Measurements from ENCODE around the gene NFATC3.

The NFATC3 gene

GRCh38 chr16:68179855-68180254 lies 94.7 kb downstream of the NFATC3 start:
- no peak for DNase-seq (ENCODE audit: low read depth in 3 of 3, low spot score in 1 of 3)

GRCh38 chr16:68183046-68183445 lies 97.9 kb downstream of the NFATC3 start:
- DNase-seq (ENCODE audit: low read depth in 3 of 3, low spot score in 1 of 3) = no peak

DNA sequence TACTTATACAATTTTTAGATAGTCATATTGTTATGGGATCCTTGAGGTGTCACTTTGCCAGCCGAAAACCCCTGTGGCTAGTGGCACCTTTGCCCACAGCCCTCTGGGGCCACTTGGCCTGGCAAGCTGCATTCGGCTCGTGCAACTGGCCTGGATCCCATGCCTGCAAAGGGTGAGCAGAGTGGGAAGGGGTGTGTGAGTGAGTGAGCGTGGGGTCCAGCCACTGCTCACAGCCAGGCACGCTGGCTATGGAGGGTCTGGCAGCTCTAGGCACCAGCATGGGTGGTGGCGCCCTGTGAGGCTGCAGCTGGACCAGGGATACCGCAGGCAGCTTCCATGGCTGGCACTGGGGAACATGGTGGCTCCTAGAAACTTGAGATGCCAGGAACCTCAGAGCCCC lies 101.7 kb downstream of the NFATC3 start:
- no peak for DNase-seq (ENCODE audit: low read depth in 3 of 3, low spot score in 1 of 3)

- DNase-seq (ENCODE audit: low read depth in 3 of 3, low spot score in 1 of 3) = no peak
Measured at GRCh38 chr16:68187505-68187904, 102.3 kb downstream of the NFATC3 start.

DNA sequence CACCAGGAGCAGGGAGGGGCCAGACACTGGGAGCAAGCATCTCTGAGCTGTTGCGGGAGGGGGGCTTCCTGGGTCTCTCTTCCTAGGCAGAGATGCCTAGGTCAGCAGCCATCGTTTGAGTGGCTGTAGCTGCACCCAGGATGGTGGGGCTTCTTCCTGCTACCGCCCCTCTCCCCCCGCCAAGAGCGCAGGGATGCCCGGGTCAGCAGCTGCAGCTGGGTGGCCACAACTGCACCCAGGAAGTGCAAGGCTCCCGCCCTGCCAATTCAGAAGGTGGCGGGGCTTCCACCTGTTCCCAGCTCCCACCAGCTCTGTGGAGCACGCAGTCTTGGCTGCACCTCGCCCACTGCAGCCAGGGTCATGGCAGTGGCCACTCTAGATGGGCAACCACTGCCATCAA lies 103.0 kb downstream of the NFATC3 start:
- no peak for DNase-seq (ENCODE audit: low read depth in 3 of 3, low spot score in 1 of 3)

DNA sequence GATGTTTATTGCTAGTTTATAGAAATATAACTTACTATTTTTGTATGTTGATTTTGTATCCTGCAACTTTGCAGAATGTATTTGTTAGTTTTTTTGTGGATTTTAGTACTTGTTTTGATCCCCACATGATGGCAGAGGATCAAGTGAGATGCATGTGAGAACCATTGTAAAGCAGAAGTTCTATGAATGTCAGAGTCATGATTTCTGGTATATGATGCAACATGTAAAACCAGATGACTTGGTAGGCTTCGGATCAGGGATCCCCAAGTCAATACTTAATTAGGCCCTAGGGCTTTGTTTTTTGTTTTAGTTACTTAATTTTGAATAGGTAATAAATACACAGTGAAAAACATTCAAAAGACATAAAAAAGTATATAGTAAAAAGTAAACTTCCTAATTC lies 104.9 kb downstream of the NFATC3 start:
- no peak for DNase-seq (ENCODE audit: low read depth in 3 of 3, low spot score in 1 of 3)

DNA sequence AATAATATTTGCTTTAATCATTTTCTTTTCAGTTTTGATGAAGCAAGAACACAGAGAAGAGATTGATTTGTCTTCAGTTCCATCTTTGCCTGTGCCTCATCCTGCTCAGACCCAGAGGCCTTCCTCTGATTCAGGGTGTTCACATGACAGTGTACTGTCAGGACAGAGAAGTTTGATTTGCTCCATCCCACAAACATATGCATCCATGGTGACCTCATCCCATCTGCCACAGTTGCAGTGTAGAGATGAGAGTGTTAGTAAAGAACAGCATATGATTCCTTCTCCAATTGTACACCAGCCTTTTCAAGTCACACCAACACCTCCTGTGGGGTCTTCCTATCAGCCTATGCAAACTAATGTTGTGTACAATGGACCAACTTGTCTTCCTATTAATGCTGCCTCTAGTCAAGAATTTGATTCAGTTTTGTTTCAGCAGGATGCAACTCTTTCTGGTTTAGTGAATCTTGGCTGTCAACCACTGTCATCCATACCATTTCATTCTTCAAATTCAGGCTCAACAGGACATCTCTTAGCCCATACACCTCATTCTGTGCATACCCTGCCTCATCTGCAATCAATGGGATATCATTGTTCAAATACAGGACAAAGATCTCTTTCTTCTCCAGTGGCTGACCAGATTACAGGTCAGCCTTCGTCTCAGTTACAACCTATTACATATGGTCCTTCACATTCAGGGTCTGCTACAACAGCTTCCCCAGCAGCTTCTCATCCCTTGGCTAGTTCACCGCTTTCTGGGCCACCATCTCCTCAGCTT lies 105.8 kb downstream of the NFATC3 start:
- DNase-seq (ENCODE audit: low read depth in 3 of 3, low spot score in 1 of 3) = no peak

DNA sequence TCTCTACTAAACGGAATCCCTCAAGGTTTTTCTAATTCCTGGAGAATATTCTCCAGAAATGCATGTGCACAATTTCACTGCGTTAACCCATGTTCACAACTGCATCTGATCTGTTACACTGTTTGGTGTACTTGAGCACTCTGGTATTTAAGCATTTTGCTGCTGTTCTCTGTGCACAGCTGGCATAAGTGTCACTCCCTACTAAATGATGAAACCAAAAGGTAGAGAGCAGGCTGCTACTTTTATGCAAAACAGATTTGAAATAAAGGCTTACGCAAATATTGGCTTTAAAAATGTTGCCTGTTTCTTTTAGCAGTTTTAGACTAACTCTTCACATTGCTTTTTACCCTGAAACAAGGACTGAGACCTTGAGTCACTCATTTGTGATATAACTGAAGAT lies 109.1 kb downstream of the NFATC3 start:
- DNase-seq (ENCODE audit: low read depth in 3 of 3, low spot score in 1 of 3) = no peak

DNA sequence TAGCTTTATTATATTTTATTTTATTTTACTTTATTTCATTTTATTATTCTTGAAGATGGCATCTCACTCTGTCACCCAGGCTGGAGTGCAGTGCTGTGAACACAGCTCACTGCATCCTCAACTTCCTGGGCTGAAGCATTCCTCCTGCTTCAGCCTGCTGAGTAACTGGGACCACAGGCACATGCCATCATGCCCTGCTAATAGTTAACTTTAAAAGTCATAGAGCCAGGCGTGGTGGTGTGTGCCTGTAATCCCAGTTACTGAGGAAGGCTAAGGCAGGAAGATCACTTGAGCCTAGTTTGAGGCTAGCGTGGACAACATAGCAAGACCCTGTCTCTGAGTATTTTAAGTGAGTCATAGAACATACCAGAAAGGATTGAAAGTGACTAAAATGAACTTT lies 112.1 kb downstream of the NFATC3 start:
- DNase-seq (ENCODE audit: low read depth in 3 of 3, low spot score in 1 of 3) = no peak

DNA sequence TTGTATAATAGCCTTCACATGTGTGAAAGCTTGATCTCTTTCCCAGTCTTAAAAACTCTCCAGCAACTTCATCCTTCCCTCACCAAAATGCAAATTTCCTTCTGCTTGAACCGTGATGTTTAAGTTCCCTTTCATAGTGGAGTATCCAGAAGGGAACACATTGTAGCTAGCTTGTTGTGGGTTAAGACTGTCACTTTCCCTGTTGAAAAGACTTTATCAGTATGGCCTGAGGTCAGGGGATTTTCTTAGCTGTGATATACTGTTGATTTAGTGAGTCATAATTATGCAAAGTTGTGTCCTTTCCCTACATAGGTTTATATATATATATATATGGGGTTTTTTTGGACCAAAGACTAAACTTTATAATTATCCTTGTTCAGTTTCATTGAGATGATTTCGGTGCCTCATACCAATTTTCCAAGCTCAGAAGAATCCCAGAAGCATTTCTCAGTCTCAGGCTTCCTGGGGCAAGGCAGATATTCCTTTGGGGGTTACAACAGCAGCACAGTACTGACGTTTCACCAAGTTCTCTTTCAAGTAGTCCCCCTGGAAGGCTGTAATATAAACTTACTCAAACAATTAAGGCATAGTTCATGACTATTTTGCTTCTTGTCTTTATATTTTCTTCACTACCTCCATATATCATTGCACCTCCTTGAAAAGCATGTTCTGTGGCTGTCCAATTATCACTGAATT lies 115.1 kb downstream of the NFATC3 start:
- no peak for DNase-seq (ENCODE audit: low read depth in 3 of 3, low spot score in 1 of 3)

GRCh38 chr16:68202091-68202519 lies 116.9 kb downstream of the NFATC3 start:
- DNase-seq (ENCODE audit: low read depth in 3 of 3, low spot score in 1 of 3) = no peak

GRCh38 chr16:68206245-68206644 lies 121.1 kb downstream of the NFATC3 start:
- DNase-seq (ENCODE audit: low read depth in 3 of 3, low spot score in 1 of 3) = no peak

DNA sequence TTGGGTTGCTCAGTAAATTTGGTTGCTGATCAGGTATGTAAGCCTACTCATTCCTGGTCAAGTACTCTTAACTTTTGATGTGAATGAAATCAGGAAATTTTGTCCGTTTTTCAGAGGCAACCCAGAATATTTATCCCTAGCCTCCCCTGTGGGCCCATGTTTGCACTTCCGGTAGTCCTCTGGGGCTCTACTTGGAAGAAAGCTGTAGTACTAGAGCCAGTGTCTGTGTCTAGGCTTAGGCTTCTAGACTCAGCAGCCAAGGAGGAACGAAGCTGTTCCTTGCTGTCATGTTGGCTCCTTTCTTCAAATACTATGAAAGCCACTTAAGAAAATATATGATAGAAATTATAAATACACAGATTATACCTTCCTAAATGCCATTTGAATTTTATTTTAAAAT lies 129.6 kb downstream of the NFATC3 start:
- no peak for DNase-seq (ENCODE audit: low read depth in 3 of 3, low spot score in 1 of 3)

DNA sequence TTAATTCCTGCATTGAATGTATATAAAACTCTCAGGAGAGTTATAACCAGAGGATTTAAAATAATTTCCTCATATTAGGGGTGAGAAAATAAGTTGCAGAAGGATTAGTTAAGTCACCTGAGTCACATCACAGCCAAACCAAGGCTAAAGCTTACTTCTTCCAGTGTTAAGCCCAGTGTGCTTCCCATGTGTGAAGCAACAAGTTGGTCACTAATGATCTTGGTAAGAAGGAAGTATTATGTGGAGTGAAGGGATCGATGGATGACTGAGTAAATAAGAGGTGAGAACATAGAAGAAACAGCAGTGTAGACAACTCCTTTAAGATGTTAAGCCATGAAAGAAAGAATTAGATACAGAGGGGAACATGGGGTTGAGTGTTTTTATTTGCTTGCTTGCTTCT lies 130.1 kb downstream of the NFATC3 start:
- DNase-seq (ENCODE audit: low read depth in 3 of 3, low spot score in 1 of 3) = no peak

DNA sequence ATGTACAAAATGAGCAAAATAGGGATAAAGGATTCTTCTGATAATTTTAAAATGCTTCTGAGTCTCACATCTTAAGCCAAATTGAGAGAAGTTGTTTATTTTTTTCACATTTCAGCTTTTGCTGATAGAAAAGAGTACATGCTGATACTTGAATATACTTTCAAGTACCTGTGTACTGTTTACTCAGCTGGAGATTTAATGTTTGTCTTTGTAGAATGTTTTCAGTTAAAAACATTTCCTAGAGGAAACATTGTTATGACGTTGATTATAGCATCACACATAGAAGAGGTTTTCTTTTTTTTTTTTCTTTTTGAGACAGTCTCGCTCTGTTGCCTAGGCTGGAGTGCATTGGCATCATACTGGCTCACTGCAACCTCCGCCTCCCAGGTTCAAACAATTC lies 131.1 kb downstream of the NFATC3 start:
- no peak for DNase-seq (ENCODE audit: low read depth in 3 of 3, low spot score in 1 of 3)

- no peak for DNase-seq (ENCODE audit: low read depth in 3 of 3, low spot score in 1 of 3)
Measured at GRCh38 chr16:68217506-68217905, 132.3 kb downstream of the NFATC3 start.

- no peak for DNase-seq (ENCODE audit: low read depth in 3 of 3, low spot score in 1 of 3)
Measured at GRCh38 chr16:68219725-68220351, 134.7 kb downstream of the NFATC3 start.

DNA sequence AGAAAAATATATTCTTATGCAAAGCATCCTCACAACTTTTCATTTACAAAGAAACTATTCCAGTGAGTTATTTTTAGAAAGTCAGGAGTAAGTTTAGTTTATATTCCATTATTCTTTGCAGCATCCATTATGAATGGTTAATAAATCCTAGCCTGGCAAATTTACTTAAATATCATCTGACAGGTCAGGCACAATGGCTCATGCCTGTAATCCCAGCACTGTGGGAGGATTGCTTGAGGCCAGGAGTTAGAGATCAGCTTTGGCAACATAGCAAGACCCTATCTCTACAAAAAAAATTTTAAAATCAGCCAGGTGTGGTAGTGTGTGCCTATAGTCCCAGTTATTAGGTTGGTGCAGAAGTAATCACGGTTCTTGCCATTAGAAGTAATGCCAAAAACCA lies 137.9 kb downstream of the NFATC3 start:
- DNase-seq (ENCODE audit: low read depth in 3 of 3, low spot score in 1 of 3) = no peak

GRCh38 chr16:68226116-68226515 lies 140.9 kb downstream of the NFATC3 start:
- no peak for DNase-seq (ENCODE audit: low read depth in 3 of 3, low spot score in 1 of 3)

DNA sequence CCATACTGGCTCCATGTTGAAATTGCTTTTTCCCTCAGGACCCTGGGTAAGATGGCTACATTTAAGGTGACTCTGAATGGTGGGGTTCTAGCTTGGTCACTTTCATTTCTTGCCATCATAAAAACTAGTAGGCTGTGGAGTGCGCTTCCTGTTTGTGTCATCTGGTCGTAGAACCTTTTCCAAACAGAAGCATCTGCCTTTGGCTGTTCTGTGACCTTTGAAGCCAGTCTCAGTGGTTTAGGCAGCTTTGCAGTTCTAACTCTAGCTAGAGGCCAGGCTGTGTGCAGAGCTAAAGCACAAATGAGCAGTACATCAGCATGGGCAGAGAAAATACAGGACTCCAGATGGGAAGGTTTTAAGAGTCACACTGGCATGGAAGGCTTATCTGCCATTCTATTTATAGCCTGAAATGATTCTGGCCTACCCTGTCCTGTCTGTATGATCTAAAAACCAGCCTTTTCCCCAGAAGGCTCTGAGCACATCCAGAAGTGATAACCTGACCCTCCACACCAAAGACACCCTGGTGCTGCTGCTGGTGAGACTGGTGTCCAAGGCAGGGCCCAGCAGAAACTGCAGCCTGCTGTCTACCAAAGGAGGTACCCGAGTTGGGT lies 142.1 kb downstream of the NFATC3 start:
- DNase-seq (ENCODE audit: low read depth in 3 of 3, low spot score in 1 of 3) = no peak

DNA sequence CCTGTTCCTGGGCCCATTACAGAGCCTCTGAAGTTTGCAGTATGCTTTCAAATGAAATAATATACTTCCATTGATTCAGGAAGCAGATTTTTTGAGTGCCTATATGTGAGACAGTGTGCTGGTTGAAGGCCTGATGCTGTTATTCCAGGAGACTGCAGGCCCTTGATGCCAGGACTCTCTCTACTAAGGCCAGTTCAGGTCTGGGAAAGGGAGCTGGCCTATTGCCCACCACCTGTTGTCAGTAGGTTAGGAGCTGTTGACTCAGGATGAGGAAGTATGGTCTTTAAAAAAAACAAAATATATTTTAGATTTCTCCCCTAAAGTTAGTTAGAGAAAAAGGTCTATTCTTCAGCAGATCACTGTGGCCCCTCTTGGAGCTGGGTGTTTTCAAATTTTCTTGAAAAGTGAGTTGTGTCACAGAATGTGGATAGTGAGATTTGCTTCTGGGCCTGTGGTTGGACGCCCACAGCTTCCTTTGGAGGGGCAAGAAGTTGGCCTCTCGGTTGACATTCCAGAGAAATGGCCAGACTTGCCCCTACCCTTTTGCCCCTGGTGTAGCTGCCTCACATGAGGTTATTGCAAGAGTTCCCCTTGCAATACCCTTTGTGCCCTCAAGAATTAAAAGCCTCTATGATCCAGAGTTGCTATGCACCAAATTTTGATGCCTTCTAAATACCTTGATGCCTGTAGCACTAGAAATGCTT lies 142.8 kb downstream of the NFATC3 start:
- DNase-seq (ENCODE audit: low read depth in 3 of 3, low spot score in 1 of 3) = no peak

All from stimulated activated CD4-positive, alpha-beta T cell treated with anti-CD3 and anti-CD28 coated beads, TNF-alpha, amount 100 ng/mL, for 1 hour (primary cell).